SH-SY5Y (cell line): ENCODE measurements around the gene LAMP1.

Experiments
- GATA2 ChIP-seq: IDR thresholded peaks from 2 replicates; pipeline ENCODE4 v1.6.1; 2011; ENCODE audit warnings: mild to moderate bottlenecking, low read depth, low read length
- GATA3 ChIP-seq: IDR thresholded peaks from 2 replicates; pipeline ENCODE4 v1.6.1; 2011; ENCODE audit warnings: low read depth, mild to moderate bottlenecking, low read length, moderate library complexity

The LAMP1 gene

GRCh38 chr13:113288880-113289279 lies 8.2 kb upstream of the LAMP1 start:
- TF ChIP-seq GATA3: no peak
- TF ChIP-seq GATA2: no peak

GRCh38 chr13:113291129-113291528 lies 5.9 kb upstream of the LAMP1 start:
- TF ChIP-seq GATA2 (no peak), GATA3 (no peak)

DNA sequence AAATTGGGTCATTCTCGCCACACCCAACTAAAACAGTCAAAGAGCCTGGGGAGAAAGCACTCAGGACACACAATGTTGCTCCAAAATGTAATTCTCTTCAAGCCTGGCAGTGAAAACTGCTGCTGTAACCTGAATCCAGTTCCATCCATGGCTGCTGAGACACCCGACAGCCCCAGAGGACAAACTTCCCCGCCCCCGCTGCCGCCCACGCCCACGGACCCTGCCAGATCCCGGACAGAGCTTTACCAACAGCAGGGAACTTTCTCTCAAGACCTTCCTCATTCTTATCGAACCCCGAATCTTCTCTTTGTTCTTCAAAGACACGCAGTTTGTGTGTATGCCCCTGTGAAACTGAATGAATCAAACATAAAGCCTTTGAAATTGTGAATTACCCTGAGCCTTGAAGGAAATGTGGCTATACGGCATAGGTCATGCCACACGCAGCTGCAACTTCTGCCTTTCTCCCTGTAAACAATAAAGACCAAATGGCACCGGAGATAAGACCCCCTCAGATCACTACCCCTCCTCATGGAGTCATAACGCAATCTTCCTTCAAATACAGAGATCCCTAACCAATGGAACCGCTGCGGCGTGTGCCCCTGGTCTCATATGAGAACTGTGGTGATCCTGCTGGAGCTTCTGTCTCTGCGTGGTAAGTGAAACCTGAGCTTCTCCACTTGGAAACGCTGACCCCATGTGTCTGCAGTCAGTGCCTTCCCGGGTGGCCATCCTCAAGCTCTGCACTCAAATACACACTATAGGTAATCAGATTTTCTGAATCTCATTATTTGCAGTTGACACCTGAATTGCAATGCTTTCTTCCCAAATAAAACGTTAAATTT lies 4.8 kb upstream of the LAMP1 start:
- TF ChIP-seq GATA2: no peak
- TF ChIP-seq GATA3: no peak

DNA sequence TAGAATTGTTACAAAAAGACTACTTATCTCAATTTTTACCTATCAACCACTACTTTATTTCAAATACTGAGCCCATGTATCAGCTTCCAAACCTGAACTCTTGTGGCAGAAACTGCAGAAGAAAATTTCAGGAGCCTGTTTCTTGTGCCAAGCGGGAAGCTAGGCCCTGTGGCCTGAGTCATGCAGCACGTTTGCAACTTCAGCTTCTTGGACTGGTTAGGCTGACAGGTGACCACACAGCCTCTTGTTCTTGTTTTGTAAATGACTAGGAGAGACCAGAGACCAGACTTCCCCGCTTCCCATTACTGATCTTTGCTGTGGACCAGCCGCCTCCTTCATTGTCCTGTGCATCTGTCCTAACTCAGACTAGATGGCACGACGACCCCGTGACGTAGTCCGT lies 3.4 kb upstream of the LAMP1 start:
- no peak for TF ChIP-seq GATA3
- TF ChIP-seq GATA2: no peak

GRCh38 chr13:113295776-113296175 lies 1.3 kb upstream of the LAMP1 start:
- TF ChIP-seq GATA3 (no peak), GATA2 (no peak)

DNA sequence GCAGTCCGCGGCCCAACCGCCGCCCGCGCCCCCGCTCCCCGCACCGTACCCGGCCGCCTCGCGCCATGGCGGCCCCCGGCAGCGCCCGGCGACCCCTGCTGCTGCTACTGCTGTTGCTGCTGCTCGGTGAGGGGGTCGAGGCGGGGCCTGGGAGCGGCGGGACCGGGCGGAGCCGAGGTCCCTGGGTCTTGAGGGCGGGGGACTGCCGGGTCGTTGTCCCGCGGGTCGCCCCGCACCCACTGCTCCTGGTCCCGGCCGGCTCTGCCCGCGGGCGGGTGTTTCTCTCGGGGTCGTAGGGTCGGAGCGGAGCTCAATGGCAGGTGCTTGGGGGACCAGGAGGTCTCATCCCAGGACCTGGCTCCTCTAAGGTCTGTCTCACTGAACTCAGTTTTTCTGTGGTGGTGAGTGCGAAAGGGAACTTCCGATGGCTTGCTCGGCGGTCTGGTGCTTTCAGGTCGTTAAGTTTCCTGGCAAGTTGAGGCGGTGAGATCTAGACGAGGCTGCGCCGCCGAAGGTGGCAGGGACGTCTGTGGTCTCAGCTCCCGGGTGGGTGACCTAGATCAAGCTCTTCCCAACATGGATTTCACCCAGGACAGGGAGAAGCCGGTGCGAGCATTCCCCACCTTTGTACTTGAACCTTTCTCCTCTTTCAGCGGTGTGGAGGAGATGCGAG lies 467 bp downstream of the LAMP1 start:
- TF ChIP-seq GATA3: no peak
- no peak for TF ChIP-seq GATA2

DNA sequence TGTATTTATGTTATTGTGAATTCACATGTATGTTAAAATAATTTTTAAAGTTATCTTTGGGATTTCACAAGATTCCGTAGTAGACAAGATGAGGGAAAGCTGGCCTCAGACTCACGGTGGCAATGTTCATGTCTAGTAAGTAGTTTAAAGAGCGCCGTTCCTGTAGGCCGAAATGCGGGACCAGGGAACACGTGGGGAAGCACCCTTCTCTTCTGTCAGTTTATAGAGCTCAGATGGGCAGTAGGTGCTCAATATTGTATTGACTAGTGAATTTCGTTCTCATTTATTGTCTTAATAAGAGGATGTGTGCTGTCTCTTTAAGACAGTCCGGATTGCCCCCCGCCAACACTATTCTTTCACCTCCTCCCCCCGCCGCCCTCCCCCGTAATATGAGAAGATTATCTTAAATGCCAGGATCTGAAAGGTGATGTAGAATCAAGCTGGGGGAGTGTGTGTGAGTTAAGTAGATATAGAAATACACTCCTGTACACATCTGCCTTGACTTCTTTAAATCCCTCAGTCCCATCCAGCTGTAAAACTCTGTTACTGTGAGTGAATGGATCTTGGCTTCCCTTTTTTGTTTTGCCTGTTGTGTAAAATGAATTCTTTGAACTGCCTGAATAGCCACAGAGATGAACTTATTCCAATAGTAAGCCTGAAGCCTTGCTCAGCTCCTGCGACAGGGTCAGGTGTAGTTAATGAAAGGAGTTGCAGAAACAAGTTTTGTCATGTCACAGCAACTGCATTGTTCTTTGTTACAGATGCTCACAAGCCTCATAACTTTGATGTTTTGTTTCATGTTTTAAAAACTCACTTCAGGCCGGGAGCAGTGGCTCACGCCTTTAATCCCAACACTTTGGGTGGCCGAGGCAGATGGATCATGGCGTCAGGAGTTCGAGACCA lies 1.3 kb downstream of the LAMP1 start:
- TF ChIP-seq GATA2 (no peak), GATA3 (no peak)

DNA sequence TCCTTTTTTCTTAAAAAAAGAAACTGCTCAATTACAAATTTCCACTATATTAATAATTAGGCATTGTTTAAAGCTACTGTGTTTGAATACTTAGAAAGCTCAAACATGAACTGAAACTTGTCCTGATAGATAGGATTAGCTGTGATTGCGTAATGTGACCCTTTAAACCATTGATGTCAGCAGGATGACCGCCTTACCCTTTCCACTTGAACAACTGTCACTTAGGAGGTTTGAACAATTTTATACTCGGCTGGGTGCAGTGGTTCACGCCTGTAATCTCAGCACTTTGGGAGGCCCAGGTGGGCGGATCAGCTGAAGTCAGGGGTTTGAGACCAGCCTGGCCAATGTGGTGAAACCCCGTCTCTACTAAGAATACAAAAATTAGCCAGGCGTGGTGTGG lies 2.9 kb downstream of the LAMP1 start:
- no peak for TF ChIP-seq GATA2
- no peak for TF ChIP-seq GATA3

DNA sequence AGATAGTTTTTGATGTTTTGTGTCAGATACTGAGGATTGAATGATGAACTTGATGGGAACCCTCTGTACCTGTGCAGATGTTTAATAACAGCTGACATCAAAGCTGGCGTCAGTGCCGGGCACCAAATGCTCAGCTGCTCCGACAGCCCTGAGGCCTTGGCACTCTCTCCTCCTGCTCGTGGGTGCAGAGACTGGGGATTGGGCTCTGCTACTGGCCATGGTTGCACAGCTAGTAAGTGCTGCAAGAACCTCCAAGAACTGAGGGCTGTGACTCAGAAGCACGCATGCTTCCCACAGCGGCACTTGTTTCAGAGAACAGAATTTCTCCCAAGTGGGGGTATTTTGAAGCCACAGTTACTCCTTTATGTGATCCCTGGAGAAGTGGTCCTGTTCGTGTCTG lies 5.9 kb downstream of the LAMP1 start:
- TF ChIP-seq GATA2 (no peak), GATA3 (no peak)

- no peak for TF ChIP-seq GATA3
- no peak for TF ChIP-seq GATA2
These were observed 7.1 kb downstream of the LAMP1 start for GRCh38 chr13:113304121-113304520.

- TF ChIP-seq GATA3 (no peak), GATA2 (no peak)
These were observed 8.2 kb downstream of the LAMP1 start for GRCh38 chr13:113305208-113305607.

- TF ChIP-seq GATA2 (no peak), GATA3 (no peak)
These were observed 10.5 kb downstream of the LAMP1 start for GRCh38 chr13:113307491-113307890.

GRCh38 chr13:113309473-113309872 lies 12.4 kb downstream of the LAMP1 start:
- no peak for TF ChIP-seq GATA3
- TF ChIP-seq GATA2: no peak

GRCh38 chr13:113315992-113316391 lies 19.0 kb downstream of the LAMP1 start:
- no peak for TF ChIP-seq GATA3
- TF ChIP-seq GATA2: no peak

DNA sequence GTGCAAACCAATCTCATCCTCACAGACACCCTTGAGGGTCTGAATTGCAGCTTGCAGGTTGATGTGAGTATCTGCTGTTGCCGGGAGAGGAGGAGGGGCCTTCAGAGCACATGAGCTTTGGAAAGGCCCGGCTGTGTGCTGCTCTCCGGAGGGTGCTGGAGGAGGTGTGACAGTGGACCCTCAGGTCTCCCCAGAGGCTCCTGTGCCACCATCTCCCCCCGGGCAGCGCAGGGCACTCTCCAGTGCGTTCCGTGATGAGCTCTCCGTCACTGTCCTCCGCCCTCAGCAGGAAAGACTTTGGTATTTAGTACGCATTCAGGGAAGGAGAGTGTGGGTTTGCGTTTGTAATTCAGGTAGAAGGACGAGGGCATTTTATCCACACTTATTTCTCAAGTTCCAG lies 20.0 kb downstream of the LAMP1 start:
- no peak for TF ChIP-seq GATA2
- no peak for TF ChIP-seq GATA3

- TF ChIP-seq GATA2 (no peak), GATA3 (no peak)
These were observed 21.9 kb downstream of the LAMP1 start for GRCh38 chr13:113318956-113319355.

DNA sequence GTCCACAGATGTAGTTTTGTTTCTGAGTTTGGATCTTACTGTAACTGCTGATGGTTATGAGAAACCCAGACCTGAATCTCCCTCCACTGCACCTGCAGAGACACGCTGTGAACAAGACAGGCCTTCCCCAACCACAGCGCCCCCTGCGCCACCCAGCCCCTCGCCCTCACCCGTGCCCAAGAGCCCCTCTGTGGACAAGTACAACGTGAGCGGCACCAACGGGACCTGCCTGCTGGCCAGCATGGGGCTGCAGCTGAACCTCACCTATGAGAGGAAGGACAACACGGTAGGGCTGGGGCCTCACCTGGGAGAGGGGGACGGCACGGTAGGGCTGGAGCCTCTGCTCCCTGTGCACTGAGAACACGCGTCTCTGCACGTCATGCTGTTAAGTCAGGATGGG lies 22.3 kb downstream of the LAMP1 start:
- TF ChIP-seq GATA3: no peak
- TF ChIP-seq GATA2: no peak
